ENCODE results near the gene RPL13.

DNA sequence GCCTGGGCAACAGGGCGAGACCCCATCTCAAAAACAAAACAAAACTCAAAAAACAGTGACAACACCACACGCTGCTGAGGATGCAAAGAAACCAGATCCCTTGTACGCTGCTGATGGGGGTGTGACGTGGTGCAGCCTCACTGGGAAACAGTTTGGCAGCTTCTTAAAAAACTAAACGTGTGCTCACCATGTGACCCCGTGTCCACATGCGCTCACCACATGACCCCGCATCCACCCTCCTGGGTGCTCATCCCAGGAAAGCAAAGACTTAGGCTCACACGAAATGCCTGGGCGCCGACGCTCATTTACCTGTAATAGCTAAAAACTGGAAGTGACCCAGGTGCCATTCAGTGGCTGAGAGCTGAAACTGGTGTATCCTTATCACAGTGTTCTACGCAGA is 19.9 kb upstream of the RPL13 start:
- TF ChIP-seq, protein P1, sequence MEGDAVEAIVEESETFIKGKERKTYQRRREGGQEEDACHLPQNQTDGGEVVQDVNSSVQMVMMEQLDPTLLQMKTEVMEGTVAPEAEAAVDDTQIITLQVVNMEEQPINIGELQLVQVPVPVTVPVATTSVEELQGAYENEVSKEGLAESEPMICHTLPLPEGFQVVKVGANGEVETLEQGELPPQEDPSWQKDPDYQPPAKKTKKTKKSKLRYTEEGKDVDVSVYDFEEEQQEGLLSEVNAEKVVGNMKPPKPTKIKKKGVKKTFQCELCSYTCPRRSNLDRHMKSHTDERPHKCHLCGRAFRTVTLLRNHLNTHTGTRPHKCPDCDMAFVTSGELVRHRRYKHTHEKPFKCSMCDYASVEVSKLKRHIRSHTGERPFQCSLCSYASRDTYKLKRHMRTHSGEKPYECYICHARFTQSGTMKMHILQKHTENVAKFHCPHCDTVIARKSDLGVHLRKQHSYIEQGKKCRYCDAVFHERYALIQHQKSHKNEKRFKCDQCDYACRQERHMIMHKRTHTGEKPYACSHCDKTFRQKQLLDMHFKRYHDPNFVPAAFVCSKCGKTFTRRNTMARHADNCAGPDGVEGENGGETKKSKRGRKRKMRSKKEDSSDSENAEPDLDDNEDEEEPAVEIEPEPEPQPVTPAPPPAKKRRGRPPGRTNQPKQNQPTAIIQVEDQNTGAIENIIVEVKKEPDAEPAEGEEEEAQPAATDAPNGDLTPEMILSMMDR (IDR thresholded peaks at IDR 0.05), result no peak
- TF ChIP-seq POLR2AphosphoS5 (IDR thresholded peaks at IDR 0.05; ENCODE audit: insufficient read depth in 1 of 2, low read depth in 1 of 2), result no peak
